B cell (primary cell): ENCODE measurements around the gene CACUL1. TPM values are rescaled to one million over a fixed set of nuclear protein-coding genes. Genes with fewer than 3 reads are reported as not detected.

Experiments used
- ATAC-seq: fragments of 200-7000 bp; cut with Tn5 transposase; one replicate; pipeline ENCODE4 v1.10.0; 2021; ENCODE audit warnings: low read depth, mild to moderate bottlenecking, moderate number of reproducible peaks, moderate library complexity
- CTCF ChIA-PET: fragments of 350-600 bp; sonication (Branson Sonifier 250); formaldehyde crosslinking; loops from one replicate; lab custom pipeline; 2021; ENCODE audit warnings: antibody characterized with exemption, inconsistent platforms; lab: Charles Lee
- POLR2A ChIA-PET: fragments of 350-600 bp; sonication (Branson Sonifier 250); formaldehyde crosslinking; loops from one replicate; lab custom pipeline; 2021; ENCODE audit warnings: antibody characterized with exemption; lab: Charles Lee
- DNase-seq: peaks from one replicate; pipeline ENCODE4 v3.0.0; 2013
- H2AFZ ChIP-seq: 2 replicates; pipeline ENCODE4 v1.6.1; 2012; ENCODE audit warnings: mild to moderate bottlenecking, low read depth, low read length; ENCODE audit not compliant: insufficient read depth, poor library complexity, severe bottlenecking
- H3K27ac ChIP-seq, 2 donors: 1 replicate in 1 of 2; 2 replicates in 1 of 2; pipeline ENCODE4 v1.5.1; 2012 to 2013; ENCODE audit warnings: low read length in 2 of 2, mild to moderate bottlenecking in 2 of 2, moderate library complexity in 1 of 2
- H3K27me3 ChIP-seq, 4 experiments: fragments of 200-600 bp in 1 of 4; sonication (generic) in 1 of 4; replicated peaks in 1 of 4; 1 replicate in 2 of 4; 2 replicates in 2 of 4; pipeline versions ENCODE4 v1.6.1 to v1.7.0; 2013 to 2016; ENCODE audit warnings: low read length in 3 of 4, mild to moderate bottlenecking in 2 of 4, mixed read lengths in 1 of 4, moderate library complexity in 1 of 4; ENCODE audit not compliant: insufficient read depth in 4 of 4, control insufficient read depth in 3 of 4; ENCODE audit errors: control extremely low read depth in 1 of 4
- H3K36me3 ChIP-seq, 2 experiments: replicated peaks in 1 of 2; 1 replicate in 1 of 2; 2 replicates in 1 of 2; pipeline versions ENCODE4 v1.6.1 to v1.7.1; 2013; ENCODE audit warnings: low read length in 1 of 2; ENCODE audit not compliant: insufficient read depth in 2 of 2, control insufficient read depth in 1 of 2; ENCODE audit errors: control extremely low read depth in 1 of 2, extremely low read depth in 1 of 2
- H3K4me1 ChIP-seq, 2 donors: fragments of 200-600 bp in 1 of 2; sonication (generic) in 1 of 2; 1 replicate in 1 of 2; 2 replicates in 1 of 2; pipeline versions ENCODE4 v1.5.1 to v1.6.1; 2013 to 2017; ENCODE audit warnings: low read length in 2 of 2; ENCODE audit not compliant: control insufficient read depth in 2 of 2, insufficient read depth in 2 of 2
- H3K4me2 ChIP-seq: replicated peaks from 2 replicates; pipeline ENCODE3; 2012; ENCODE audit warnings: mild to moderate bottlenecking, low read depth, low read length; ENCODE audit not compliant: poor library complexity, severe bottlenecking
- H3K4me3 ChIP-seq, 5 experiments: fragments of 200-600 bp in 1 of 5; sonication (generic) in 1 of 5; 1 replicate in 3 of 5; 2 replicates in 2 of 5; pipeline versions ENCODE4 v1.5.1 to v1.7.0; 2011 to 2016; ENCODE audit warnings: low read length in 4 of 5, mild to moderate bottlenecking in 4 of 5, low read depth in 2 of 5, control low read depth in 1 of 5, moderate library complexity in 1 of 5; ENCODE audit not compliant: insufficient read depth in 1 of 5; ENCODE audit errors: control extremely low read depth in 1 of 5, extremely low read depth in 1 of 5
- H3K79me2 ChIP-seq: fragments of 200-600 bp; sonication (generic); one replicate; pipeline ENCODE4 v1.6.0; 2016; ENCODE audit warnings: low read length; ENCODE audit not compliant: control insufficient read depth, insufficient read depth
- H3K9ac ChIP-seq: fragments of 200-600 bp; sonication (generic); 2 replicates; pipeline ENCODE4 v1.6.1; 2017; ENCODE audit warnings: mild to moderate bottlenecking, low read length, moderate library complexity
- H3K9me3 ChIP-seq, 3 donors: one replicate each; pipeline versions ENCODE4 v1.6.1 to v1.7.1; 2013; ENCODE audit warnings: low read length in 2 of 3; ENCODE audit not compliant: control insufficient read depth in 2 of 3, insufficient read depth in 1 of 3; ENCODE audit errors: control extremely low read depth in 1 of 3
- H4K20me1 ChIP-seq: 2 replicates; pipeline ENCODE4 v1.6.0; 2012; ENCODE audit warnings: mild to moderate bottlenecking, low read length; ENCODE audit not compliant: insufficient read depth, control insufficient read depth, poor library complexity, severe bottlenecking
- H3K27ac Mint-ChIP-seq: one replicate; pipeline ENCODE4 v1.8.0; 2021; ENCODE audit warnings: mixed read lengths
- H3K27me3 Mint-ChIP-seq: one replicate; pipeline ENCODE4 v1.8.0; 2021; ENCODE audit warnings: mixed read lengths
- H3K4me1 Mint-ChIP-seq: one replicate; pipeline ENCODE4 v1.8.0; 2021; ENCODE audit warnings: mixed read lengths
- H3K4me3 Mint-ChIP-seq: one replicate; pipeline ENCODE4 v1.8.0; 2021; ENCODE audit warnings: mixed read lengths
- H3K9me3 Mint-ChIP-seq: one replicate; pipeline ENCODE4 v1.8.0; 2022; ENCODE audit warnings: mixed read lengths; ENCODE audit not compliant: insufficient read depth
- CTCF ChIP-seq: fragments of 200-600 bp; IDR thresholded peaks from one replicate; pipeline ENCODE4 v1.8.0; 2022; ENCODE audit warnings: antibody characterized with exemption, mild to moderate bottlenecking
- EZH2 ChIP-seq: IDR thresholded peaks from 2 replicates; pipeline ENCODE4 v1.6.1; 2012; ENCODE audit warnings: borderline replicate concordance, low read depth, mild to moderate bottlenecking, moderate library complexity, low read length; ENCODE audit not compliant: insufficient read depth, poor library complexity, severe bottlenecking
- WGBS: methylation state at CpG from one replicate; pipeline ENCODE4 v1.1.5; 2013; ENCODE audit warnings: missing lambda C conversion rate; ENCODE audit not compliant: insufficient coverage; 5-methylcytosine and 5-hydroxymethylcytosine counted together
- intact Hi-C: fragments of 100-400 bp; cut with micrococcal nuclease; formaldehyde crosslinking; loops from one replicate; pipeline ENCODE4 v1.10.0; 2022
- polyA plus RNA-seq: library from polyadenylated mRNA; depleted of rRNA; stranded (reverse); fragments of >200 nt; gene quantifications from 2 replicates; pipeline ENCODE4 v1.2.3, GENCODE V29; 2012
- total RNA-seq, 2 donors: library from RNA; stranded (reverse); fragments of 120-200 nt in 1 of 2; gene quantifications; 1 replicate in 1 of 2; 2 replicates in 1 of 2; pipeline versions ENCODE4 v1.2.3 to v1.2.4, GENCODE V29; 2013 to 2022

Gene CACUL1
- total and polyA plus RNA-seq, 2 donors (not counting 1 experiment from before 2014, with no cell fraction given) = 7.4 to 39.5 TPM

- intact Hi-C loops = no loop called here
- no peak overlapping the region for H3K9ac ChIP-seq
- Mint-ChIP-seq H3K9me3 (no peaks in the 10 kb centered on the region), H3K4me1 (no peaks in the 10 kb centered on the region), H3K27ac (no peak overlapping the region), H3K4me3 (no peak overlapping the region), H3K27me3 (peaks cover 53% of the 10 kb centered on the region)
- H3K4me2 ChIP-seq = no peak overlapping the region
- no peaks in the 10 kb centered on the region for H4K20me1 ChIP-seq
- no peaks in the 10 kb centered on the region for H3K79me2 ChIP-seq
- no peak overlapping the region for H2AFZ ChIP-seq
- ChIA-PET CTCF (no interaction called here), POLR2A (no interaction called here)
- no peak overlapping the region for H3K27ac ChIP-seq
- ATAC-seq (no peak), DNase-seq (no peak)
- no peaks in the 10 kb centered on the region for H3K4me1 ChIP-seq
- H3K27me3 ChIP-seq = peaks cover 0 to 25% (median 9%) of the 10 kb centered on the region in 4 experiments
- no peak for TF ChIP-seq EZH2
- TF ChIP-seq CTCF = no peak
- peaks cover 1 to 24% (median 3%) of the 10 kb centered on the region in 3 donors for H3K9me3 ChIP-seq
- no peaks in the 10 kb centered on the region for H3K36me3 ChIP-seq
- 83% methylated on average over 1 of the region's 3 CpGs for WGBS
- no peak overlapping the region for H3K4me3 ChIP-seq
Measured at GRCh38 chr10:118663176-118663575, 91.6 kb downstream of the CACUL1 start.

- Histone ChIP-seq H3K79me2 (no peaks in the 10 kb centered on the region), H3K36me3 (no peaks in the 10 kb centered on the region), H3K4me1 (no peaks in the 10 kb centered on the region), H3K4me2 (no peak overlapping the region), H4K20me1 (no peaks in the 10 kb centered on the region), H2AFZ (no peak overlapping the region), H3K27me3 (peaks cover 0 to 25% (median 10%) of the 10 kb centered on the region in 4 experiments), H3K9me3 (peaks cover 1 to 24% (median 3%) of the 10 kb centered on the region in 3 donors), H3K27ac (no peak overlapping the region), H3K4me3 (no peak overlapping the region), H3K9ac (no peak overlapping the region)
- TF ChIP-seq EZH2 (no peak), CTCF (no peak)
- WGBS = 96% methylated on average over 3 of the region's 4 CpGs
- Mint-ChIP-seq H3K4me1 (no peaks in the 10 kb centered on the region), H3K27ac (no peak overlapping the region), H3K27me3 (peaks cover 57% of the 10 kb centered on the region), H3K9me3 (no peaks in the 10 kb centered on the region), H3K4me3 (no peak overlapping the region)
- no peak for DNase-seq
- intact Hi-C loops = no loop called here
- no peak for ATAC-seq
- ChIA-PET CTCF (no interaction called here), POLR2A (no interaction called here)
Measured at GRCh38 chr10:118662228-118663035, 92.3 kb downstream of the CACUL1 start.
